Keratinocyte (primary cell): Measurements from ENCODE around the gene TRPM3. TPM values are rescaled to one million over a fixed set of nuclear protein-coding genes. Genes with fewer than 3 reads are reported as not detected.

Source experiments
- DNase-seq: peaks from one replicate; pipeline ENCODE4 v3.0.0-alpha.2; 2011; ENCODE audit warnings: low read depth, missing footprints, low spot score
- FAIRE-seq: peaks from 2 replicates; lab custom pipeline; 2011; peaks lifted over from hg19 to GRCh38; lab: Jason Lieb, UNC
- H2AFZ ChIP-seq: 2 replicates; pipeline ENCODE4 v1.6.0; 2012; ENCODE audit warnings: low read length, control low read depth, inconsistent platforms; ENCODE audit not compliant: control insufficient read depth
- H3K27ac ChIP-seq: 2 replicates; pipeline ENCODE4 v1.5.1; 2011; ENCODE audit warnings: low read length; ENCODE audit not compliant: control insufficient read depth, insufficient read depth
- H3K27me3 ChIP-seq: 3 replicates; pipeline ENCODE4 v1.6.0; 2011; ENCODE audit warnings: low read length; ENCODE audit not compliant: control insufficient read depth, insufficient read depth; ENCODE audit errors: extremely low read depth
- H3K36me3 ChIP-seq, 2 experiments: 2 replicates in 1 of 2; 3 replicates in 1 of 2; pipeline ENCODE4 v1.5.1; 2011; ENCODE audit warnings: low read length in 2 of 2, mild to moderate bottlenecking in 1 of 2; ENCODE audit not compliant: control insufficient read depth in 2 of 2, insufficient read depth in 2 of 2; ENCODE audit errors: extremely low read depth in 1 of 2
- H3K4me1 ChIP-seq: 3 replicates; pipeline ENCODE4 v1.5.1; 2011; ENCODE audit warnings: low read length; ENCODE audit not compliant: control insufficient read depth, insufficient read depth; ENCODE audit errors: extremely low read depth
- H3K4me2 ChIP-seq: 3 replicates; pipeline ENCODE4 v1.6.0; 2011; ENCODE audit warnings: low read depth, low read length; ENCODE audit not compliant: control insufficient read depth, insufficient read depth; ENCODE audit errors: extremely low read depth
- H3K4me3 ChIP-seq, 3 experiments: fragments of 200-600 bp in 1 of 3; sonication (generic) in 1 of 3; 2 replicates in 2 of 3; 3 replicates in 1 of 3; pipeline ENCODE4 v1.5.1; 2011 to 2016; ENCODE audit warnings: low read length in 3 of 3, mild to moderate bottlenecking in 3 of 3, control low read depth in 2 of 3, inconsistent platforms in 1 of 3, low read depth in 1 of 3, mixed read lengths in 1 of 3, mixed run types in 1 of 3, moderate library complexity in 1 of 3; ENCODE audit not compliant: control insufficient read depth in 2 of 3, insufficient read depth in 2 of 3; ENCODE audit errors: extremely low read depth in 1 of 3
- H3K79me2 ChIP-seq: 2 replicates; pipeline ENCODE4 v1.6.0; 2012; ENCODE audit warnings: low read length; ENCODE audit not compliant: control insufficient read depth, insufficient read depth
- H3K9ac ChIP-seq: 3 replicates; pipeline ENCODE4 v1.6.0; 2011; ENCODE audit warnings: low read length; ENCODE audit not compliant: control insufficient read depth, insufficient read depth; ENCODE audit errors: extremely low read depth
- H3K9me1 ChIP-seq: 3 replicates; pipeline ENCODE4 v1.6.0; 2011; ENCODE audit warnings: low read length; ENCODE audit not compliant: control insufficient read depth, insufficient read depth; ENCODE audit errors: extremely low read depth
- H3K9me3 ChIP-seq: 2 replicates; pipeline ENCODE4 v1.5.1; 2012; ENCODE audit warnings: low read depth, low read length; ENCODE audit not compliant: control insufficient read depth
- H4K20me1 ChIP-seq: 3 replicates; pipeline ENCODE4 v1.6.0; 2011; ENCODE audit warnings: low read length; ENCODE audit not compliant: control insufficient read depth, insufficient read depth; ENCODE audit errors: extremely low read depth
- EZH2 ChIP-seq: IDR thresholded peaks from one replicate; pipeline ENCODE4 v1.6.1; 2012; ENCODE audit warnings: inconsistent platforms, mild to moderate bottlenecking, low read length, moderate library complexity
- dilution Hi-C: fragments of 300-500 bp; cut with MboI; formaldehyde crosslinking; loops from one replicate; pipeline ENCODE4 v1.7.0; 2020; ENCODE audit warnings: low sequenced_read_pairs; ENCODE audit not compliant: extremely low pct_ligation_motif_present
- polyA plus RNA-seq, 5 experiments: library from polyadenylated mRNA; depleted of rRNA in 3 of 5; stranded (reverse) in 3 of 5; stranded (forward) in 1 of 5; unstranded in 1 of 5; fragments of >200 nt; gene quantifications; 1 replicate in 1 of 5; 2 replicates in 3 of 5; 3 replicates in 1 of 5; pipeline versions ENCODE4 v1.2.1 to v1.2.3, GENCODE V29; 2011 to 2012; ENCODE audit warnings: missing spikeins in 2 of 5, low read depth in 1 of 5, low replicate concordance in 1 of 5
- TF ChIP-seq, protein P1 (sequence below), 3 experiments: IDR thresholded peaks in 1 of 3; conservative IDR thresholded peaks in 1 of 3; optimal IDR thresholded peaks in 1 of 3; 2 replicates in 2 of 3; 3 replicates in 1 of 3; pipeline versions ENCODE3 to v1.5.1; 2011; ENCODE audit warnings: low read length in 3 of 3, mild to moderate bottlenecking in 3 of 3, moderate library complexity in 2 of 3, control low read depth in 1 of 3, inconsistent platforms in 1 of 3; ENCODE audit not compliant: insufficient read depth in 2 of 3; ENCODE audit errors: extremely low read depth in 1 of 3

Gene TRPM3
- polyA plus RNA-seq, 1 donor (not counting 4 experiments of a cell fraction or from before 2014, with no cell fraction given), result 0.03 TPM

DNA sequence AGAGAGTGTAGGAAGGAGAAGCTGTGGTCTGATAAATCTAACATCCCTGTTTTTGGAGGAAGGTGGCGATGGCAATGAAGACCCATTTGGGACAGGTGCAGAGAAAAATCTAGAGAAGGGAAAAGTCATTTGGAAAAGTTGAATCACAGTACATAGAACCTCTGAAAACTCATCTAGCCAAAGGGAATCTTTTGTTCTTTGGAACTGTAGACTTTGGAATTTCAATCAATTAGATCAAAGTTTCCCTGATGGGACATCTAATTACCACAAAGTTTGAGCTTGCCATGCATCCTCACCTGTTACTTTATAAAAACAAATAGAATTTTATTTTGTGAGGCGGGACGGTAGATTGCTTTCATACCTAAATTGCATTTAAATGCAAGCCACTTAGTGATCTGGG is 294.9 kb downstream of the TRPM3 start:
- Histone ChIP-seq H4K20me1 (no peaks in the 10 kb centered on the region), H3K9me1 (no peaks in the 10 kb centered on the region), H3K9ac (no peak overlapping the region), H3K4me2 (no peak overlapping the region), H2AFZ (no peak overlapping the region), H3K79me2 (no peaks in the 10 kb centered on the region), H3K27ac (no peak overlapping the region), H3K4me3 (no peak overlapping the region), H3K9me3 (no peaks in the 10 kb centered on the region), H3K4me1 (no peaks in the 10 kb centered on the region), H3K36me3 (no peaks in the 10 kb centered on the region), H3K27me3 (no peaks in the 10 kb centered on the region)
- DNase-seq (no peak), FAIRE-seq (no peak)
- dilution Hi-C loops, result no loop called here
- no peak for TF ChIP-seq EZH2
- TF ChIP-seq, protein P1, sequence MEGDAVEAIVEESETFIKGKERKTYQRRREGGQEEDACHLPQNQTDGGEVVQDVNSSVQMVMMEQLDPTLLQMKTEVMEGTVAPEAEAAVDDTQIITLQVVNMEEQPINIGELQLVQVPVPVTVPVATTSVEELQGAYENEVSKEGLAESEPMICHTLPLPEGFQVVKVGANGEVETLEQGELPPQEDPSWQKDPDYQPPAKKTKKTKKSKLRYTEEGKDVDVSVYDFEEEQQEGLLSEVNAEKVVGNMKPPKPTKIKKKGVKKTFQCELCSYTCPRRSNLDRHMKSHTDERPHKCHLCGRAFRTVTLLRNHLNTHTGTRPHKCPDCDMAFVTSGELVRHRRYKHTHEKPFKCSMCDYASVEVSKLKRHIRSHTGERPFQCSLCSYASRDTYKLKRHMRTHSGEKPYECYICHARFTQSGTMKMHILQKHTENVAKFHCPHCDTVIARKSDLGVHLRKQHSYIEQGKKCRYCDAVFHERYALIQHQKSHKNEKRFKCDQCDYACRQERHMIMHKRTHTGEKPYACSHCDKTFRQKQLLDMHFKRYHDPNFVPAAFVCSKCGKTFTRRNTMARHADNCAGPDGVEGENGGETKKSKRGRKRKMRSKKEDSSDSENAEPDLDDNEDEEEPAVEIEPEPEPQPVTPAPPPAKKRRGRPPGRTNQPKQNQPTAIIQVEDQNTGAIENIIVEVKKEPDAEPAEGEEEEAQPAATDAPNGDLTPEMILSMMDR (optimal IDR thresholded peaks at IDR 0.05 in 1 of 3, IDR thresholded peaks at IDR 0.05 in 1 of 3, conservative IDR thresholded peaks at IDR 0.05 in 1 of 3; ENCODE audit: extremely low read depth in 1 of 3, insufficient read depth in 2 of 3, low read length in 3 of 3), result no peak

GRCh38 chr9:70823284-70823683 is 298.1 kb downstream of the TRPM3 start:
- no peak for DNase-seq
- H2AFZ ChIP-seq, result no peak overlapping the region
- no peaks in the 10 kb centered on the region for H3K36me3 ChIP-seq
- no peak overlapping the region for H3K27ac ChIP-seq
- no peaks in the 10 kb centered on the region for H4K20me1 ChIP-seq
- H3K4me2 ChIP-seq, result no peak overlapping the region
- dilution Hi-C loops, result no loop called here
- H3K9me1 ChIP-seq, result no peaks in the 10 kb centered on the region
- H3K9ac ChIP-seq, result no peak overlapping the region
- no peaks in the 10 kb centered on the region for H3K9me3 ChIP-seq
- H3K27me3 ChIP-seq, result no peaks in the 10 kb centered on the region
- TF ChIP-seq, protein P1 (optimal IDR thresholded peaks at IDR 0.05 in 1 of 3, IDR thresholded peaks at IDR 0.05 in 1 of 3, conservative IDR thresholded peaks at IDR 0.05 in 1 of 3; ENCODE audit: extremely low read depth in 1 of 3, insufficient read depth in 2 of 3, low read length in 3 of 3), result no peak
- no peak for TF ChIP-seq EZH2
- no peak overlapping the region for H3K4me3 ChIP-seq
- no peaks in the 10 kb centered on the region for H3K4me1 ChIP-seq
- no peak for FAIRE-seq
- no peaks in the 10 kb centered on the region for H3K79me2 ChIP-seq
